GM21717 (cell line): Measurements from ENCODE around the gene CRYL1.

ENCODE experiments used
- ATAC-seq: cut with Tn5 transposase; IDR thresholded peaks from one replicate; pipeline ENCODE4 v1.9.1; 2021; ENCODE audit warnings: mild to moderate bottlenecking, moderate library complexity; ENCODE audit not compliant: unreplicated experiment

The CRYL1 gene

GRCh38 chr13:20387441-20387971 is 138.2 kb downstream of the CRYL1 start:
- no peak for ATAC-seq

GRCh38 chr13:20387006-20387405 is 138.7 kb downstream of the CRYL1 start:
- no peak for ATAC-seq

- ATAC-seq: no peak
Observed at GRCh38 chr13:20383058-20383457, 142.6 kb downstream of the CRYL1 start.

- no peak for ATAC-seq
Observed at GRCh38 chr13:20381401-20381800, 144.3 kb downstream of the CRYL1 start.

- no peak for ATAC-seq
Observed at GRCh38 chr13:20378721-20379120, 146.9 kb downstream of the CRYL1 start.

GRCh38 chr13:20377720-20378119 is 147.9 kb downstream of the CRYL1 start:
- ATAC-seq: no peak

- ATAC-seq: no peak
Observed at GRCh38 chr13:20375871-20376270, 149.8 kb downstream of the CRYL1 start.

GRCh38 chr13:20373861-20374260 is 151.8 kb downstream of the CRYL1 start:
- ATAC-seq: no peak

- no peak for ATAC-seq
Observed at GRCh38 chr13:20371825-20372224, 153.8 kb downstream of the CRYL1 start.

GRCh38 chr13:20370815-20371421 is 154.7 kb downstream of the CRYL1 start:
- ATAC-seq: no peak

- ATAC-seq: no peak
Observed at GRCh38 chr13:20369886-20370361, 155.7 kb downstream of the CRYL1 start.

GRCh38 chr13:20366056-20366455 is 159.6 kb downstream of the CRYL1 start:
- no peak for ATAC-seq

GRCh38 chr13:20363603-20364002 is 162.1 kb downstream of the CRYL1 start:
- no peak for ATAC-seq

GRCh38 chr13:20363172-20363571 is 162.5 kb downstream of the CRYL1 start:
- ATAC-seq: no peak

GRCh38 chr13:20362484-20363041 is 163.1 kb downstream of the CRYL1 start:
- no peak for ATAC-seq

- ATAC-seq: no peak
Observed at GRCh38 chr13:20360835-20361412, 164.7 kb downstream of the CRYL1 start.

GRCh38 chr13:20360041-20360491 is 165.6 kb downstream of the CRYL1 start:
- ATAC-seq: no peak

GRCh38 chr13:20359335-20359734 is 166.3 kb downstream of the CRYL1 start:
- ATAC-seq: no peak

GRCh38 chr13:20358022-20358421 is 167.6 kb downstream of the CRYL1 start:
- no peak for ATAC-seq

GRCh38 chr13:20356444-20356843 is 169.2 kb downstream of the CRYL1 start:
- no peak for ATAC-seq

GRCh38 chr13:20354722-20355121 is 170.9 kb downstream of the CRYL1 start:
- ATAC-seq: no peak

- ATAC-seq: no peak
Observed at GRCh38 chr13:20353973-20354372, 171.7 kb downstream of the CRYL1 start.
